Measurements from ENCODE around the gene GALNTL6. TPM values are rescaled to one million over a fixed set of nuclear protein-coding genes. Genes with fewer than 3 reads are reported as not detected.
A peak's percentile ranks its signal among the peaks of the same experiment; 100 is the strongest.

The GALNTL6 gene
- polyA plus RNA-seq, 6 donors from 2014 or later, result 0.09 to 1.5 (median 0.52) TPM

GRCh38 chr4:172124656-172125308, 311.6 kb downstream of the GALNTL6 start:
- no peak for DNase-seq
- Mint-ChIP-seq H3K4me3 (peak overlapping the region in 5 of 8 donors; percentile 1 to 80 (median 27)), H3K27ac (peak overlapping the region in 4 of 6 donors; percentile 4 to 66 (median 44)), H3K9me3 (peaks cover 0 to 7% (median 0%) of the 10 kb centered on the region in 7 donors), H3K4me1 (peaks cover 5 to 19% (median 11%) of the 10 kb centered on the region in 3 donors), H3K36me3 (no peaks in the 10 kb centered on the region), H3K27me3 (no peaks in the 10 kb centered on the region)
- peak; percentile 79 to 89 for ATAC-seq (ENCODE audit: low read depth in 2 of 2)

- Mint-ChIP-seq H3K4me3 (peak overlapping the region in 2 of 8 donors; percentile 27 to 80), H3K9me3 (peaks cover 0 to 6% (median 0%) of the 10 kb centered on the region in 7 donors), H3K36me3 (no peaks in the 10 kb centered on the region), H3K27ac (peak overlapping the region in 1 of 6 donors; percentile 4), H3K27me3 (no peaks in the 10 kb centered on the region), H3K4me1 (peaks cover 5 to 19% (median 11%) of the 10 kb centered on the region in 3 donors)
- no peak for DNase-seq
- peak in 1 of 2 donors; percentile 22 for ATAC-seq (ENCODE audit: low read depth in 2 of 2)
Observed at GRCh38 chr4:172125443-172125842, 312.2 kb downstream of the GALNTL6 start.

GRCh38 chr4:172127168-172127567, 314.0 kb downstream of the GALNTL6 start:
- H3K36me3 Mint-ChIP-seq, result no peaks in the 10 kb centered on the region
- no peak for ATAC-seq (ENCODE audit: low read depth in 2 of 2)
- H3K27ac Mint-ChIP-seq, result no peak overlapping the region
- H3K9me3 Mint-ChIP-seq, result no peaks in the 10 kb centered on the region
- no peaks in the 10 kb centered on the region for H3K27me3 Mint-ChIP-seq
- DNase-seq, result no peak
- H3K4me3 Mint-ChIP-seq, result no peak overlapping the region
- H3K4me1 Mint-ChIP-seq, result peaks cover 5 to 19% (median 11%) of the 10 kb centered on the region in 3 donors

GRCh38 chr4:172129593-172129992, 316.4 kb downstream of the GALNTL6 start:
- H3K27ac Mint-ChIP-seq, result peak overlapping the region in 1 of 6 donors; percentile 7
- no peak for ATAC-seq (ENCODE audit: low read depth in 2 of 2)

GRCh38 chr4:172134521-172134920, 321.3 kb downstream of the GALNTL6 start:
- ATAC-seq (ENCODE audit: low read depth in 2 of 2), result no peak
- Mint-ChIP-seq H3K36me3 (no peaks in the 10 kb centered on the region), H3K27me3 (no peaks in the 10 kb centered on the region), H3K4me3 (no peak overlapping the region), H3K4me1 (no peaks in the 10 kb centered on the region), H3K9me3 (peaks cover 0 to 3% (median 0%) of the 10 kb centered on the region in 7 donors), H3K27ac (no peak overlapping the region)
- no peak for DNase-seq

More at GRCh38 chr4:172129593-172129992, 316.4 kb downstream of the GALNTL6 start:
- no peak for DNase-seq
- Mint-ChIP-seq H3K27me3 (no peaks in the 10 kb centered on the region), H3K9me3 (no peaks in the 10 kb centered on the region), H3K4me3 (no peak overlapping the region), H3K36me3 (no peaks in the 10 kb centered on the region), H3K4me1 (peaks cover 5 to 15% (median 10%) of the 10 kb centered on the region in 3 donors)

DNA sequence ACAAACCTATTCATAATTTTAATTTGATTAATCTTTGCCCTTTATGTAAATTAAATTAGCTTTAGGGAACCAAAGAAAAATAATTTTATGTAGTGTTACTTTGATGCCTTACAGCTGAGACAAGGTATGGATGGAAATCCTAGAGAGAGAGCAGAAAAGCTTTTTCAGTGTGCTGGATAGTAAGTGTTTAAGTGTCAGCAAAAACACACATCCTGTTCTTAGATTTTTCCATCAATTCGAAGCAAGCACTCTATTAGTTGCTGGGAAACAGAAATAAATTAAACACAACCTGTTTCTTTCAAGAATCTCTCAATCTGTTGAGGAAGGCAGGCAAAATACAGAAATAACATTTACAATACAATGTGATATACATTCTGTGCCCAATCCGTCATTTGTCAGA, 327.8 kb downstream of the GALNTL6 start:
- H3K27me3 Mint-ChIP-seq, result no peaks in the 10 kb centered on the region
- no peak for ATAC-seq (ENCODE audit: low read depth in 2 of 2)

GRCh38 chr4:172142281-172142741, 329.1 kb downstream of the GALNTL6 start:
- no peaks in the 10 kb centered on the region for H3K27me3 Mint-ChIP-seq
- no peak overlapping the region for H3K4me3 Mint-ChIP-seq
- ATAC-seq (ENCODE audit: low read depth in 2 of 2) (no peak), DNase-seq (no peak)
- no peaks in the 10 kb centered on the region for H3K4me1 Mint-ChIP-seq
- no peak overlapping the region for H3K27ac Mint-ChIP-seq
- peaks cover 0 to 2% (median 0%) of the 10 kb centered on the region in 7 donors for H3K9me3 Mint-ChIP-seq
- no peaks in the 10 kb centered on the region for H3K36me3 Mint-ChIP-seq

More for the DNA sequence above, 327.8 kb downstream of the GALNTL6 start:
- Mint-ChIP-seq H3K9me3 (peaks cover 0 to 2% (median 0%) of the 10 kb centered on the region in 7 donors), H3K4me3 (no peak overlapping the region), H3K36me3 (no peaks in the 10 kb centered on the region), H3K27ac (no peak overlapping the region), H3K4me1 (no peaks in the 10 kb centered on the region)
- DNase-seq, result no peak

DNA sequence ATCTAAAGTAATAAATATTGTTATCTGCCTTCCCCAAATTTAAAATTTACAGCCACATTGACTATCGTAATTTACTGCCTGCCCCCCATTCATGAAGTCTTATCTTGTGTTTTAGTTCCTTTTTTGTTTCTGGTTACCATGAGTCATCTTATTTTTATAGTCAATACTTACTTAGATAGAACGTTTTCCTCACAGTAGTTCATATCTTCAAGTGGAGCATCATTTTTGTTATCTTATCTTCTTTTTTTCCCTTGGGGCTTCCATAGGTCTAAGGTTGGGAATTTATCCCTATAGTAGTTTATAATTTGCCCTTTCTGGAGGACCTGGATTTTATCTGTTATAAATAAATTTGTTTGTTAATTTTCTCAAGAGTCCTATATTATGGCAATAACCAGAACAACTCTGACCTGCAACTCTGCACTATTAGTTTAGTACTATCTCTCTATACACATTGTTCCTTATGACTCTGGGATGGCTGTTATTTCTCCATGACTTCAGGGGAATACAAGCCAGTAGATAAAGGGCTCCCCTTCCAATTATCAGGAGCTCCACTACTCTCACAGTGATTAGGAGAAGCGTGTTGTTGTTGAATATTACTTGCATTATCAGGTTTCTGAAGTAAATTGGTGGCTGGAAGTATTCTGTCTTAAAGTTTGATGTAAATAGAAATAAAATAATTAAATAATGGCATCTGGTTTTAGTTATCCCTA, 330.6 kb downstream of the GALNTL6 start:
- H3K27ac Mint-ChIP-seq, result no peak overlapping the region
- H3K4me1 Mint-ChIP-seq, result no peaks in the 10 kb centered on the region
- no peak for ATAC-seq (ENCODE audit: low read depth in 2 of 2)
- H3K4me3 Mint-ChIP-seq, result no peak overlapping the region
- no peaks in the 10 kb centered on the region for H3K36me3 Mint-ChIP-seq
- no peak for DNase-seq
- no peaks in the 10 kb centered on the region for H3K27me3 Mint-ChIP-seq
- no peaks in the 10 kb centered on the region for H3K9me3 Mint-ChIP-seq

- no peak for ATAC-seq (ENCODE audit: low read depth in 2 of 2)
- Mint-ChIP-seq H3K4me3 (no peak overlapping the region), H3K9me3 (no peaks in the 10 kb centered on the region), H3K27ac (no peak overlapping the region), H3K36me3 (no peaks in the 10 kb centered on the region), H3K27me3 (no peaks in the 10 kb centered on the region), H3K4me1 (no peaks in the 10 kb centered on the region)
- DNase-seq, result no peak
Observed at GRCh38 chr4:172147687-172148086, 334.5 kb downstream of the GALNTL6 start.

- DNase-seq (no peak), ATAC-seq (ENCODE audit: low read depth in 2 of 2) (no peak)
- H3K9me3 Mint-ChIP-seq, result no peaks in the 10 kb centered on the region
- no peak overlapping the region for H3K27ac Mint-ChIP-seq
- no peaks in the 10 kb centered on the region for H3K27me3 Mint-ChIP-seq
- no peaks in the 10 kb centered on the region for H3K36me3 Mint-ChIP-seq
- no peaks in the 10 kb centered on the region for H3K4me1 Mint-ChIP-seq
- no peak overlapping the region for H3K4me3 Mint-ChIP-seq
Observed at GRCh38 chr4:172149329-172149728, 336.1 kb downstream of the GALNTL6 start.

DNA sequence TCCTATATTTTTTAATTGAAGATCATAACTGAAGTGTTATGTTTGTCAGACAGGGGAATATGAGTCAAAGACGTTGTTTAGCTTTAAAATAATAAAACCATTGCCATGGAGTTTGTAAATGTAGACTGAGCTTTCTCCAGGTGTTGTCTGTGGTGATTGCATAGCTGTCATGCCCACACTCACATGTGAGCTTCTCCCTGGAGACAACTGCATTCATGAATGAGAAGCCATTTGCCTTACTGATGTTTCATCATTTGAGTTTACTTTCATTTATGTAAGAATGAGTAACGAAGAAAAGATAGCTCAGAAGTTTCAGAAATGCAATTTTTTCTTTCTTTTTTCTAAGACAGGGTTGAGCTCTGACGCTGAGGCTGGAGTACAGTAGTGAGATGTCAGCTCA, 339.1 kb downstream of the GALNTL6 start:
- Mint-ChIP-seq H3K9me3 (no peaks in the 10 kb centered on the region), H3K27me3 (no peaks in the 10 kb centered on the region), H3K4me1 (no peaks in the 10 kb centered on the region), H3K36me3 (no peaks in the 10 kb centered on the region), H3K4me3 (no peak overlapping the region), H3K27ac (no peak overlapping the region)
- DNase-seq (no peak), ATAC-seq (ENCODE audit: low read depth in 2 of 2) (no peak)

DNA sequence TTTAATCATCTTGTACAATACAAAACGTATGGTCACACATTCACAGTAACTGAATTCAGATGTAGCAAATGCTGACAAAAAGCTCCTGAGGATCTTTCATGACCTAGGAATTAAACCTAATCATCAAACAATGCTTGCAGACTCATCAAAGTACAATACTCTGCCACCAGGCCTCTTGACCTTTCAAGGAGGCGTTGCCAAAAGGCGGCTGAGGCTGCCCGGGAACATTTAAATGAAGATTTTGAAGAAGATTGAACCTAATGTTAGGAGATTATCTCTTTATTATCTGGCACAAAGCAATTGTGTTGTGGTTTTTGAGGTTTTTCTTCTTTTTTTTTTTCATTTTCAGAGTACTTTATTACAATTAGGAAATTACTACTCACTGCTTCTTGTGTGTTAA, 340.5 kb downstream of the GALNTL6 start:
- DNase-seq, result no peak

DNA sequence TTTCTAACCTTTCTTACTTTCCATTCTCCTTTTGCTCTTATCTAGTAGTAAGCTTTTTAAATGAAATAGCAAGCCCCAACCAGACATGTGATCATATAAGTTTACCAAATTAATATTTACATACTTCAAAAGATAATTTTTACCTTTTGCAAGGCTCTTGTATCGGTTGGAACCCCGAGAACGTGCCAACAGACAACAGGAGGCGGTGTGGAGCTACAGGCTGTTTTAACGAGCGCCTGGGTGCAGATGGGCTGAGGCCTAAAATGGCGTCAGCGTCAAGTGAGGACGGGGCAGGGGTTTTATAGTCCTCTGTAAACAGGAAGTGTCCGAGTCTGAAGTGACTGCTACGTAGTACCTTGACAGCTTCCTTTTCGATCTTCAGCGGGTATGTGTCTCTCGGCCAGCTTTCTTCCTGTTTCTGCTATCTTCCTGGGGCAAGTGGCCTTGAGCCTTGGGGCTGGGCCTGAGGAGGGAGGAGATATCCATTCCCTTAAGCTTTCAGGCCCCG, 342.7 kb downstream of the GALNTL6 start:
- DNase-seq, result no peak
- no peak overlapping the region for H3K4me3 Mint-ChIP-seq
- no peaks in the 10 kb centered on the region for H3K4me1 Mint-ChIP-seq
- H3K27ac Mint-ChIP-seq, result no peak overlapping the region
- H3K9me3 Mint-ChIP-seq, result peaks cover 0 to 5% (median 0%) of the 10 kb centered on the region in 7 donors
- no peaks in the 10 kb centered on the region for H3K36me3 Mint-ChIP-seq
- no peaks in the 10 kb centered on the region for H3K27me3 Mint-ChIP-seq
- ATAC-seq (ENCODE audit: low read depth in 2 of 2), result no peak

More for the DNA sequence above, 340.5 kb downstream of the GALNTL6 start:
- Mint-ChIP-seq H3K4me1 (no peaks in the 10 kb centered on the region), H3K4me3 (no peak overlapping the region), H3K27ac (no peak overlapping the region), H3K9me3 (no peaks in the 10 kb centered on the region), H3K27me3 (no peaks in the 10 kb centered on the region), H3K36me3 (no peaks in the 10 kb centered on the region)
- no peak for ATAC-seq (ENCODE audit: low read depth in 2 of 2)

GRCh38 chr4:172157946-172158345, 344.7 kb downstream of the GALNTL6 start:
- Mint-ChIP-seq H3K4me3 (no peak overlapping the region), H3K4me1 (no peaks in the 10 kb centered on the region), H3K36me3 (no peaks in the 10 kb centered on the region), H3K9me3 (peaks cover 0 to 5% (median 0%) of the 10 kb centered on the region in 7 donors), H3K27me3 (no peaks in the 10 kb centered on the region), H3K27ac (no peak overlapping the region)
- DNase-seq (no peak), ATAC-seq (ENCODE audit: low read depth in 2 of 2) (no peak)

All from naive B cell (primary cell).